Naive thymus-derived CD8-positive, alpha-beta T cell (primary cell): ENCODE results near the gene DDAH1. TPM values are rescaled to one million over a fixed set of nuclear protein-coding genes. Genes with fewer than 3 reads are reported as not detected.

Source experiments
- ATAC-seq, 2 donors: fragments of 150-1000 bp; cut with Tn5 transposase in 1 of 2; sonication (Bioruptor Pico), chemical (Tn5 transposase) in 1 of 2; 1 replicate in 1 of 2; 2 replicates in 1 of 2; pipeline ENCODE4 v1.10.0; 2021; ENCODE audit warnings: mild to moderate bottlenecking in 2 of 2, moderate library complexity in 2 of 2
- POLR2A ChIA-PET: fragments of 350-600 bp; sonication (Branson Sonifier 250); formaldehyde crosslinking; loops from one replicate; lab custom pipeline; 2021; ENCODE audit warnings: antibody characterized with exemption; lab: Charles Lee
- DNase-seq, 10 donors: peaks; one replicate each; pipeline versions ENCODE4 v3.0.0 to v3.0.0-alpha.2; 2020 to 2022
- H3K27ac Mint-ChIP-seq, 10 donors: one replicate each; pipeline ENCODE4 v1.8.0; 2020 to 2022; ENCODE audit warnings: mild to moderate bottlenecking in 10 of 10, mixed read lengths in 10 of 10, moderate library complexity in 4 of 10, inconsistent platforms in 1 of 10
- H3K27me3 Mint-ChIP-seq, 5 donors: one replicate each; pipeline ENCODE4 v1.8.0; 2021 to 2022; ENCODE audit warnings: mixed read lengths in 5 of 5
- H3K36me3 Mint-ChIP-seq, 3 donors: one replicate each; pipeline ENCODE4 v1.8.0; 2020 to 2022; ENCODE audit warnings: mixed read lengths in 3 of 3, mild to moderate bottlenecking in 2 of 3, inconsistent platforms in 1 of 3
- H3K4me1 Mint-ChIP-seq, 4 donors: one replicate each; pipeline ENCODE4 v1.8.0; 2021 to 2022; ENCODE audit warnings: mixed read lengths in 4 of 4
- H3K4me3 Mint-ChIP-seq, 10 donors: one replicate each; pipeline ENCODE4 v1.8.0; 2020 to 2022; ENCODE audit warnings: mild to moderate bottlenecking in 10 of 10, mixed read lengths in 10 of 10, moderate library complexity in 6 of 10, inconsistent platforms in 1 of 10
- H3K9me3 Mint-ChIP-seq, 9 donors: one replicate each; pipeline ENCODE4 v1.8.0; 2020 to 2022; ENCODE audit warnings: mixed read lengths in 9 of 9, mild to moderate bottlenecking in 3 of 9, inconsistent platforms in 1 of 9, moderate library complexity in 1 of 9
- polyA plus RNA-seq, 3 donors: library from polyadenylated mRNA; unstranded; fragments of 300-500 nt; fragmentation: Illumina TruSeq; gene quantifications; one replicate each; pipeline ENCODE4 v1.2.3, GENCODE V29; 2021
- total RNA-seq, 8 experiments: library from RNA in 2 of 8; stranded (reverse) in 2 of 8; gene quantifications; one replicate each; pipeline ENCODE4 v1.2.3 and lab custom pipeline; 2021 to 2026

Gene DDAH1
- total and polyA plus RNA-seq, 5 experiments from 2014 or later = not detected

- H3K36me3 Mint-ChIP-seq = no peaks in the 10 kb centered on the region
- H3K4me1 Mint-ChIP-seq = no peaks in the 10 kb centered on the region
- H3K27me3 Mint-ChIP-seq = peaks cover 0 to 24% (median 10%) of the 10 kb centered on the region in 5 donors
- no peak overlapping the region for H3K4me3 Mint-ChIP-seq
- peaks cover 0 to 2% (median 0%) of the 10 kb centered on the region in 9 donors for H3K9me3 Mint-ChIP-seq
- H3K27ac Mint-ChIP-seq = no peak overlapping the region
- DNase-seq (no peak), ATAC-seq (no peak)
- POLR2A ChIA-PET = no interaction called here
Measured at GRCh38 chr1:85451236-85451830, 13.6 kb downstream of the DDAH1 start.

- Mint-ChIP-seq H3K27me3 (peaks cover 0 to 27% (median 10%) of the 10 kb centered on the region in 5 donors), H3K36me3 (no peaks in the 10 kb centered on the region), H3K9me3 (peaks cover 0 to 2% (median 0%) of the 10 kb centered on the region in 9 donors), H3K4me1 (no peaks in the 10 kb centered on the region), H3K4me3 (no peak overlapping the region), H3K27ac (no peak overlapping the region)
- DNase-seq = no peak
- ATAC-seq = no peak
- POLR2A ChIA-PET = no interaction called here
Measured at GRCh38 chr1:85450832-85451231, 14.1 kb downstream of the DDAH1 start.

- Mint-ChIP-seq H3K36me3 (no peaks in the 10 kb centered on the region), H3K9me3 (peaks cover 0 to 2% (median 0%) of the 10 kb centered on the region in 9 donors), H3K27ac (no peak overlapping the region), H3K27me3 (peaks cover 0 to 42% (median 14%) of the 10 kb centered on the region in 5 donors), H3K4me3 (no peak overlapping the region), H3K4me1 (no peaks in the 10 kb centered on the region)
- DNase-seq (no peak), ATAC-seq (no peak)
- POLR2A ChIA-PET = no interaction called here
Measured at GRCh38 chr1:85449356-85449755, 15.6 kb downstream of the DDAH1 start.

- Mint-ChIP-seq H3K27ac (no peak overlapping the region), H3K36me3 (no peaks in the 10 kb centered on the region), H3K27me3 (peaks cover 0 to 45% (median 14%) of the 10 kb centered on the region in 5 donors), H3K4me3 (no peak overlapping the region), H3K4me1 (no peaks in the 10 kb centered on the region), H3K9me3 (peaks cover 0 to 2% (median 0%) of the 10 kb centered on the region in 9 donors)
- POLR2A ChIA-PET = no interaction called here
- ATAC-seq (no peak), DNase-seq (no peak)
Measured at GRCh38 chr1:85448358-85448757, 16.6 kb downstream of the DDAH1 start.

- ATAC-seq = no peak
- DNase-seq = no peak
- Mint-ChIP-seq H3K4me3 (no peak overlapping the region), H3K4me1 (no peaks in the 10 kb centered on the region), H3K9me3 (peaks cover 0 to 2% (median 0%) of the 10 kb centered on the region in 9 donors), H3K36me3 (no peaks in the 10 kb centered on the region), H3K27ac (no peak overlapping the region), H3K27me3 (peaks cover 0 to 45% (median 14%) of the 10 kb centered on the region in 5 donors)
- POLR2A ChIA-PET = no interaction called here
Measured at GRCh38 chr1:85447006-85447943, 17.7 kb downstream of the DDAH1 start.

GRCh38 chr1:85445906-85446305 lies 19.1 kb downstream of the DDAH1 start:
- ATAC-seq = no peak
- POLR2A ChIA-PET = no interaction called here
- no peak overlapping the region for H3K27ac Mint-ChIP-seq
- no peaks in the 10 kb centered on the region for H3K4me1 Mint-ChIP-seq
- H3K9me3 Mint-ChIP-seq = peaks cover 0 to 6% (median 0%) of the 10 kb centered on the region in 9 donors
- no peak for DNase-seq
- no peak overlapping the region for H3K4me3 Mint-ChIP-seq
- peaks cover 0 to 45% (median 14%) of the 10 kb centered on the region in 5 donors for H3K27me3 Mint-ChIP-seq
- H3K36me3 Mint-ChIP-seq = no peaks in the 10 kb centered on the region

GRCh38 chr1:85444381-85444780 lies 20.6 kb downstream of the DDAH1 start:
- no peak overlapping the region for H3K27ac Mint-ChIP-seq
- POLR2A ChIA-PET = no interaction called here
- no peak overlapping the region for H3K4me3 Mint-ChIP-seq
- H3K36me3 Mint-ChIP-seq = no peaks in the 10 kb centered on the region
- H3K9me3 Mint-ChIP-seq = peaks cover 0 to 6% (median 0%) of the 10 kb centered on the region in 9 donors
- DNase-seq (no peak), ATAC-seq (no peak)
- no peaks in the 10 kb centered on the region for H3K4me1 Mint-ChIP-seq
- peaks cover 0 to 38% (median 9%) of the 10 kb centered on the region in 5 donors for H3K27me3 Mint-ChIP-seq

GRCh38 chr1:85440612-85441011 lies 24.3 kb downstream of the DDAH1 start:
- Mint-ChIP-seq H3K27me3 (peaks cover 1 to 15% (median 8%) of the 10 kb centered on the region in 5 donors), H3K36me3 (no peaks in the 10 kb centered on the region), H3K4me3 (no peak overlapping the region), H3K4me1 (no peaks in the 10 kb centered on the region), H3K27ac (no peak overlapping the region), H3K9me3 (peaks cover 0 to 4% (median 0%) of the 10 kb centered on the region in 9 donors)
- POLR2A ChIA-PET = no interaction called here
- DNase-seq (no peak), ATAC-seq (no peak)

- POLR2A ChIA-PET = no interaction called here
- DNase-seq (no peak), ATAC-seq (no peak)
- H3K4me3 Mint-ChIP-seq = no peak overlapping the region
- no peak overlapping the region for H3K27ac Mint-ChIP-seq
- H3K36me3 Mint-ChIP-seq = no peaks in the 10 kb centered on the region
- no peaks in the 10 kb centered on the region for H3K4me1 Mint-ChIP-seq
- peaks cover 0 to 4% (median 1%) of the 10 kb centered on the region in 5 donors for H3K27me3 Mint-ChIP-seq
- H3K9me3 Mint-ChIP-seq = peaks cover 0 to 4% (median 0%) of the 10 kb centered on the region in 9 donors
Measured at GRCh38 chr1:85438353-85438752, 26.6 kb downstream of the DDAH1 start.

GRCh38 chr1:85437139-85437538 lies 27.8 kb downstream of the DDAH1 start:
- POLR2A ChIA-PET = no interaction called here
- ATAC-seq = no peak
- no peaks in the 10 kb centered on the region for H3K36me3 Mint-ChIP-seq

GRCh38 chr1:85433096-85433495 lies 31.9 kb downstream of the DDAH1 start:
- H3K4me3 Mint-ChIP-seq = no peak overlapping the region
- ATAC-seq = no peak
- no peaks in the 10 kb centered on the region for H3K36me3 Mint-ChIP-seq
- no peak overlapping the region for H3K27ac Mint-ChIP-seq
- peaks cover 0 to 7% (median 0%) of the 10 kb centered on the region in 9 donors for H3K9me3 Mint-ChIP-seq
- H3K27me3 Mint-ChIP-seq = peaks cover 0 to 9% (median 5%) of the 10 kb centered on the region in 5 donors
- POLR2A ChIA-PET = no interaction called here
- H3K4me1 Mint-ChIP-seq = peaks cover 0 to under 1% (median 0%) of the 10 kb centered on the region in 4 donors
- DNase-seq = no peak

More at GRCh38 chr1:85437139-85437538, 27.8 kb downstream of the DDAH1 start:
- H3K27ac Mint-ChIP-seq = no peak overlapping the region
- H3K4me1 Mint-ChIP-seq = no peaks in the 10 kb centered on the region
- H3K9me3 Mint-ChIP-seq = peaks cover 0 to 4% (median 0%) of the 10 kb centered on the region in 9 donors
- DNase-seq = no peak
- H3K4me3 Mint-ChIP-seq = no peak overlapping the region
- peaks cover 0 to 7% (median 2%) of the 10 kb centered on the region in 5 donors for H3K27me3 Mint-ChIP-seq

- peaks cover 0 to 10% (median 5%) of the 10 kb centered on the region in 5 donors for H3K27me3 Mint-ChIP-seq
- no peak overlapping the region for H3K4me3 Mint-ChIP-seq
- POLR2A ChIA-PET = no interaction called here
Measured at GRCh38 chr1:85428471-85429089, 36.4 kb downstream of the DDAH1 start.

More at GRCh38 chr1:85428471-85429089, 36.4 kb downstream of the DDAH1 start:
- ATAC-seq (no peak), DNase-seq (no peak)
- H3K4me1 Mint-ChIP-seq = peaks cover 0 to 2% (median 0%) of the 10 kb centered on the region in 4 donors
- peaks cover 0 to 10% (median 2%) of the 10 kb centered on the region in 9 donors for H3K9me3 Mint-ChIP-seq
- no peaks in the 10 kb centered on the region for H3K36me3 Mint-ChIP-seq
- H3K27ac Mint-ChIP-seq = no peak overlapping the region
